ENCODE results near the gene VMP1. TPM values are rescaled to one million over a fixed set of nuclear protein-coding genes. Genes with fewer than 3 reads are reported as not detected.
A peak's percentile ranks its signal among the peaks of the same experiment; 100 is the strongest.

Gene VMP1
- total and polyA plus RNA-seq, 2 donors (not counting 1 experiment from before 2014, with no cell fraction given): 20.4 to 83.5 TPM

DNA sequence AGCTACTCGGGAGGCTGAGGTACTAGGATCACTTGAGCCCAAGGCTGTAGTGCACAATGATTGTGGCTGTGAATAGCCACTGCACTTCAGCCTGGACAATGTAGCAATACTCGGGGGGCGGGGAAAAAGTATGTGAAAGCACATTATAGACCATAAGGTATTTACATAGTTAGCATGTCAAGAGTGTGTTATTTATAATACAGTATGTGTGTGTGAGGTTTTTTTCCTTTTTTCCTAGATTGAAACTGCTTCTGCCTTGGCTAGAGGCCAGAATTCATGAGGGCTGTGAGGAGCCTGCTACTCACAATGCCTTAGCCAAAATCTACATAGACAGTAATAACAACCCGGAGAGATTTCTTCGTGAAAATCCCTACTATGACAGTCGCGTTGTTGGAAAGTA, 30.7 kb upstream of the VMP1 start:
- DNase-seq (no peak), ATAC-seq (ENCODE audit: low read depth) (no peak)
- Histone ChIP-seq H2AFZ (ENCODE audit: insufficient read depth, low read depth, low read length, poor library complexity, severe bottlenecking) (no peak overlapping the region), H3K4me2 (replicated peaks; ENCODE audit: low read depth, low read length, poor library complexity, severe bottlenecking) (no peak overlapping the region), H3K4me1 (ENCODE audit: control insufficient read depth in 2 of 2, insufficient read depth in 2 of 2, low read length in 2 of 2) (peaks cover 21 to 25% of the 10 kb centered on the region in 2 donors), H3K9ac (ENCODE audit: low read length) (no peak overlapping the region), H3K27ac (ENCODE audit: low read length in 2 of 2) (peak overlapping the region in 1 of 2 donors; percentile 80), H4K20me1 (ENCODE audit: control insufficient read depth, insufficient read depth, low read length, poor library complexity, severe bottlenecking) (no peaks in the 10 kb centered on the region), H3K79me2 (ENCODE audit: control insufficient read depth, insufficient read depth, low read length) (peaks cover 37% of the 10 kb centered on the region), H3K36me3 (replicated peaks in 1 of 2; ENCODE audit: control extremely low read depth in 1 of 2, control insufficient read depth in 1 of 2, extremely low read depth in 1 of 2, insufficient read depth in 2 of 2, low read length in 1 of 2) (peaks cover 3 to 72% of the 10 kb centered on the region in 2 experiments), H3K27me3 (replicated peaks in 1 of 4; ENCODE audit: control extremely low read depth in 1 of 4, control insufficient read depth in 3 of 4, insufficient read depth in 4 of 4, low read length in 3 of 4) (no peaks in the 10 kb centered on the region), H3K4me3 (ENCODE audit: control extremely low read depth in 1 of 5, extremely low read depth in 1 of 5, insufficient read depth in 1 of 5, low read depth in 2 of 5, low read length in 4 of 5) (no peak overlapping the region), H3K9me3 (ENCODE audit: control extremely low read depth in 1 of 3, control insufficient read depth in 2 of 3, insufficient read depth in 1 of 3, low read length in 2 of 3) (no peaks in the 10 kb centered on the region)
- Mint-ChIP-seq H3K9me3 (ENCODE audit: insufficient read depth) (no peaks in the 10 kb centered on the region), H3K27me3 (no peaks in the 10 kb centered on the region), H3K4me1 (peaks cover 29% of the 10 kb centered on the region), H3K4me3 (no peak overlapping the region), H3K27ac (no peak overlapping the region)
- intact Hi-C loops (cut with micrococcal nuclease): no loop called here
- CTCF ChIA-PET: no interaction called here
- WGBS (ENCODE audit: insufficient coverage): 100% methylated on average over 1 of the region's 7 CpGs
- TF ChIP-seq, protein P1, sequence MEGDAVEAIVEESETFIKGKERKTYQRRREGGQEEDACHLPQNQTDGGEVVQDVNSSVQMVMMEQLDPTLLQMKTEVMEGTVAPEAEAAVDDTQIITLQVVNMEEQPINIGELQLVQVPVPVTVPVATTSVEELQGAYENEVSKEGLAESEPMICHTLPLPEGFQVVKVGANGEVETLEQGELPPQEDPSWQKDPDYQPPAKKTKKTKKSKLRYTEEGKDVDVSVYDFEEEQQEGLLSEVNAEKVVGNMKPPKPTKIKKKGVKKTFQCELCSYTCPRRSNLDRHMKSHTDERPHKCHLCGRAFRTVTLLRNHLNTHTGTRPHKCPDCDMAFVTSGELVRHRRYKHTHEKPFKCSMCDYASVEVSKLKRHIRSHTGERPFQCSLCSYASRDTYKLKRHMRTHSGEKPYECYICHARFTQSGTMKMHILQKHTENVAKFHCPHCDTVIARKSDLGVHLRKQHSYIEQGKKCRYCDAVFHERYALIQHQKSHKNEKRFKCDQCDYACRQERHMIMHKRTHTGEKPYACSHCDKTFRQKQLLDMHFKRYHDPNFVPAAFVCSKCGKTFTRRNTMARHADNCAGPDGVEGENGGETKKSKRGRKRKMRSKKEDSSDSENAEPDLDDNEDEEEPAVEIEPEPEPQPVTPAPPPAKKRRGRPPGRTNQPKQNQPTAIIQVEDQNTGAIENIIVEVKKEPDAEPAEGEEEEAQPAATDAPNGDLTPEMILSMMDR (IDR thresholded peaks at IDR 0.05): no peak
- TF ChIP-seq EZH2 (IDR thresholded peaks at IDR 0.05; ENCODE audit: borderline replicate concordance, insufficient read depth, low read depth, low read length, poor library complexity, severe bottlenecking): no peak
- POLR2A ChIA-PET: no interaction called here

DNA sequence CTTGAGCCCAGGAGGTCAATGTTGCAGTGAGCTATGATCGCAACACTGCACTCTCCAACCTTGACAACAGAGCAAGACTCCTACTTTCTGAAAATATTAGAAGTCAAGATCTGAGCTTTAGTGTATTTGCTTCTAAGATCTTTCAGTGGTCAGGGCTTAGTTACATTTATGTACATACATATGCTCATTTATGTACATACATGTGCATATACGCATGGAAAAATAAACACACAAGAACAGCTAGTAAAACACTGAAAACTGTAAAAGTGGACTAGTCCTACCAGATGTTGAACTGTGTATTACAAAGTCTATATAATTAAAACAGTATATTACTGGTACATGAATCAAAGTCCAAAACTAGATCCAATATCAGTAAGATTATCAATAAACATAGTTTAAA, 28.5 kb upstream of the VMP1 start:
- Histone ChIP-seq H3K79me2 (ENCODE audit: control insufficient read depth, insufficient read depth, low read length) (peaks cover 37% of the 10 kb centered on the region), H3K4me2 (replicated peaks; ENCODE audit: low read depth, low read length, poor library complexity, severe bottlenecking) (no peak overlapping the region), H3K9me3 (ENCODE audit: control extremely low read depth in 1 of 3, control insufficient read depth in 2 of 3, insufficient read depth in 1 of 3, low read length in 2 of 3) (no peaks in the 10 kb centered on the region), H3K4me3 (ENCODE audit: control extremely low read depth in 1 of 5, extremely low read depth in 1 of 5, insufficient read depth in 1 of 5, low read depth in 2 of 5, low read length in 4 of 5) (no peak overlapping the region), H3K9ac (ENCODE audit: low read length) (no peak overlapping the region), H4K20me1 (ENCODE audit: control insufficient read depth, insufficient read depth, low read length, poor library complexity, severe bottlenecking) (no peaks in the 10 kb centered on the region), H3K4me1 (ENCODE audit: control insufficient read depth in 2 of 2, insufficient read depth in 2 of 2, low read length in 2 of 2) (peaks cover 16 to 23% of the 10 kb centered on the region in 2 donors), H3K27ac (ENCODE audit: low read length in 2 of 2) (no peak overlapping the region), H3K36me3 (replicated peaks in 1 of 2; ENCODE audit: control extremely low read depth in 1 of 2, control insufficient read depth in 1 of 2, extremely low read depth in 1 of 2, insufficient read depth in 2 of 2, low read length in 1 of 2) (peaks cover 17 to 86% of the 10 kb centered on the region in 2 experiments), H2AFZ (ENCODE audit: insufficient read depth, low read depth, low read length, poor library complexity, severe bottlenecking) (no peak overlapping the region), H3K27me3 (replicated peaks in 1 of 4; ENCODE audit: control extremely low read depth in 1 of 4, control insufficient read depth in 3 of 4, insufficient read depth in 4 of 4, low read length in 3 of 4) (no peaks in the 10 kb centered on the region)
- Mint-ChIP-seq H3K4me3 (no peak overlapping the region), H3K4me1 (peaks cover 18% of the 10 kb centered on the region), H3K27ac (no peak overlapping the region), H3K9me3 (ENCODE audit: insufficient read depth) (no peaks in the 10 kb centered on the region), H3K27me3 (no peaks in the 10 kb centered on the region)
- DNase-seq (no peak), ATAC-seq (ENCODE audit: low read depth) (no peak)
- whole genome bisulfite sequencing (ENCODE audit: insufficient coverage): no CpG with 5 or more reads among the region's 2 CpGs
- ChIA-PET POLR2A (no interaction called here), CTCF (no interaction called here)
- TF ChIP-seq, protein P1 (IDR thresholded peaks at IDR 0.05): no peak
- TF ChIP-seq EZH2 (IDR thresholded peaks at IDR 0.05; ENCODE audit: borderline replicate concordance, insufficient read depth, low read depth, low read length, poor library complexity, severe bottlenecking): no peak
- intact Hi-C loops (cut with micrococcal nuclease): no loop called here

All from B cell (primary cell).